Ishikawa (cell line): ENCODE measurements around the gene NCAPG.

Experiments
- CEBPB ChIP-seq: IDR thresholded peaks from 2 replicates; pipeline ENCODE4 v1.6.1; 2012
- CREB1 ChIP-seq: IDR thresholded peaks from 2 replicates; pipeline ENCODE4 v1.6.1; 2012; ENCODE audit warnings: low read depth
- EP300 ChIP-seq: IDR thresholded peaks from 2 replicates; pipeline ENCODE4 v1.6.1; 2012; ENCODE audit warnings: borderline replicate concordance
- FOXM1 ChIP-seq: IDR thresholded peaks from 2 replicates; pipeline ENCODE4 v1.6.1; 2012; ENCODE audit warnings: low read depth, borderline replicate concordance
- RAD21 ChIP-seq: IDR thresholded peaks from 2 replicates; pipeline ENCODE4 v1.6.1; 2012; ENCODE audit warnings: low read depth
- TAF1 ChIP-seq: IDR thresholded peaks from 2 replicates; pipeline ENCODE4 v1.6.1; 2012; ENCODE audit warnings: low read depth, mild to moderate bottlenecking
- YY1 ChIP-seq: IDR thresholded peaks from 2 replicates; pipeline ENCODE4 v1.6.1; 2012; ENCODE audit warnings: low read depth
- TF ChIP-seq, protein P1 (sequence below): IDR thresholded peaks from 2 replicates; pipeline ENCODE4 v1.6.1; 2012

DNA sequence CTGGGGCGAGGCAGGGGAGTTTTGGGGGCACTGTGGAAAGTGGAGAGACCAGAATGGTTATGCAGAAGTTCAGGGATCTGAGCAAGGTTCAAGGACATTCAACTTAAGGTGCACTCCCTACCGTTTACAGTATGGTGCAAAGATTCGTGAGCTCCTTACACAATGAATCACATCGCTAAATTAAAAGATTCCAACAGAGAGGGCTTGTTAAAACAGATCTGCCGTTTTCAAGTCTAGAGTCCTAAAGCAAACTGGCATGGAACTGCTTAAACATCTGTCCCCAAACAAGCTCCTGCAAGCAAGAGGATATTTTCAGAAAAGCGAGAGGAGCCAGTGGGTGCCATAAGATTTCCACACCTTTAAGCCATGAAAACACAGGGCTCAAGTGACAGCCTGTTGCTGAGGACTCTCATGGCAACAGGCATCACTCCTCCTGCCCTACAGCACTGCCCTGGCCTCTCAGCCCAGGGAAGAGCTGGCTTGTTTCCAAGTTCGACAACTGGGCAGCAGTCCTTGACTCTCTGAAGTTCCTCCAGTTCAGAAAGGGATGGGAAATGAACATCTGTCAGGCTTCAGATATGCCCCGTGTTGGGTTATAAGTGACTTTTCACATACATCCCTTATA is 39.4 kb upstream of the NCAPG start:
- TF ChIP-seq RAD21 (no peak), FOXM1 (no peak), TAF1 (no peak), EP300 (no peak), YY1 (no peak), CREB1 (no peak), CEBPB (no peak)
- TF ChIP-seq, protein P1, sequence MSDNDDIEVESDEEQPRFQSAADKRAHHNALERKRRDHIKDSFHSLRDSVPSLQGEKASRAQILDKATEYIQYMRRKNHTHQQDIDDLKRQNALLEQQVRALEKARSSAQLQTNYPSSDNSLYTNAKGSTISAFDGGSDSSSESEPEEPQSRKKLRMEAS, result no peak
